ENCODE measurements around the gene RC3H1. TPM values are rescaled to one million over a fixed set of nuclear protein-coding genes. Genes with fewer than 3 reads are reported as not detected.
"Not testable (repeated sequence)": the region's sequence is repeated elsewhere in the genome, so short reads cannot be mapped to it uniquely, and the experiment has no call there.

The RC3H1 gene
- total RNA-seq, 2 experiments from 2014 or later: 37.1 to 38.0 TPM

- DNase-seq: no peak
- CTCF ChIA-PET: no interaction called here
- no peak overlapping the region for H3K4me3 Mint-ChIP-seq
- no peak overlapping the region for H3K27ac Mint-ChIP-seq
- peaks cover 2% of the 10 kb centered on the region for H3K9me3 Mint-ChIP-seq (ENCODE audit: low read depth)
- peaks cover 32% of the 10 kb centered on the region for H3K36me3 Mint-ChIP-seq
- ATAC-seq: no peak
- no peaks in the 10 kb centered on the region for H3K27me3 Mint-ChIP-seq
- peaks cover 30% of the 10 kb centered on the region for H3K4me1 Mint-ChIP-seq
These were observed 8.2 kb downstream of the RC3H1 start for GRCh38 chr1:174013864-174014418.

- Mint-ChIP-seq H3K27ac (no peak overlapping the region), H3K4me1 (peaks cover 14% of the 10 kb centered on the region), H3K36me3 (peaks cover 45% of the 10 kb centered on the region), H3K4me3 (no peak overlapping the region), H3K9me3 (ENCODE audit: low read depth) (peaks cover 2% of the 10 kb centered on the region), H3K27me3 (no peaks in the 10 kb centered on the region)
- no peak for ATAC-seq
- DNase-seq: no peak
- CTCF ChIA-PET: no interaction called here
These were observed 13.2 kb downstream of the RC3H1 start for GRCh38 chr1:174008979-174009378.

GRCh38 chr1:174008269-174008668, 13.9 kb downstream of the RC3H1 start:
- peaks cover 2% of the 10 kb centered on the region for H3K9me3 Mint-ChIP-seq (ENCODE audit: low read depth)
- H3K27ac Mint-ChIP-seq: no peak overlapping the region
- peaks cover 43% of the 10 kb centered on the region for H3K36me3 Mint-ChIP-seq
- DNase-seq (no peak), ATAC-seq (no peak)
- H3K4me1 Mint-ChIP-seq: peaks cover 15% of the 10 kb centered on the region
- H3K4me3 Mint-ChIP-seq: no peak overlapping the region
- no peaks in the 10 kb centered on the region for H3K27me3 Mint-ChIP-seq
- CTCF ChIA-PET: no interaction called here

GRCh38 chr1:174007851-174008250, 14.3 kb downstream of the RC3H1 start:
- DNase-seq: no peak

GRCh38 chr1:174005032-174005431, 17.1 kb downstream of the RC3H1 start:
- DNase-seq (no peak), ATAC-seq (no peak)
- Mint-ChIP-seq H3K27me3 (no peaks in the 10 kb centered on the region), H3K4me1 (peaks cover 15% of the 10 kb centered on the region), H3K36me3 (peaks cover 36% of the 10 kb centered on the region), H3K9me3 (ENCODE audit: low read depth) (no peaks in the 10 kb centered on the region), H3K27ac (no peak overlapping the region), H3K4me3 (no peak overlapping the region)
- CTCF ChIA-PET: no interaction called here

More at GRCh38 chr1:174007851-174008250, 14.3 kb downstream of the RC3H1 start:
- Mint-ChIP-seq H3K4me1 (peaks cover 17% of the 10 kb centered on the region), H3K36me3 (peaks cover 41% of the 10 kb centered on the region), H3K27ac (no peak overlapping the region), H3K9me3 (ENCODE audit: low read depth) (peaks cover 2% of the 10 kb centered on the region), H3K4me3 (no peak overlapping the region), H3K27me3 (no peaks in the 10 kb centered on the region)
- no peak for ATAC-seq
- CTCF ChIA-PET: no interaction called here

GRCh38 chr1:174003867-174004266, 18.3 kb downstream of the RC3H1 start:
- no peak for DNase-seq
- H3K4me3 Mint-ChIP-seq: no peak overlapping the region
- no peaks in the 10 kb centered on the region for H3K27me3 Mint-ChIP-seq
- peaks cover 31% of the 10 kb centered on the region for H3K36me3 Mint-ChIP-seq
- no peak for ATAC-seq
- CTCF ChIA-PET: no interaction called here
- no peak overlapping the region for H3K27ac Mint-ChIP-seq
- peaks cover 9% of the 10 kb centered on the region for H3K4me1 Mint-ChIP-seq
- no peaks in the 10 kb centered on the region for H3K9me3 Mint-ChIP-seq (ENCODE audit: low read depth)

- H3K4me3 Mint-ChIP-seq: no peak overlapping the region
- DNase-seq: no peak
- H3K27me3 Mint-ChIP-seq: no peaks in the 10 kb centered on the region
- peaks cover 12% of the 10 kb centered on the region for H3K4me1 Mint-ChIP-seq
- CTCF ChIA-PET: no interaction called here
- no peak for ATAC-seq
- H3K36me3 Mint-ChIP-seq: peaks cover 21% of the 10 kb centered on the region
- H3K9me3 Mint-ChIP-seq (ENCODE audit: low read depth): no peaks in the 10 kb centered on the region
- no peak overlapping the region for H3K27ac Mint-ChIP-seq
These were observed 20.6 kb downstream of the RC3H1 start for GRCh38 chr1:174001573-174001972.

- DNase-seq (no peak), ATAC-seq (no peak)
- no peak overlapping the region for H3K27ac Mint-ChIP-seq
- H3K4me1 Mint-ChIP-seq: peaks cover 17% of the 10 kb centered on the region
- H3K4me3 Mint-ChIP-seq: no peak overlapping the region
- CTCF ChIA-PET: interaction anchor here (1.4 kb wide), 1 partner anchor 153 kb away, joined by 3 read pairs; no protein-coding TSS in a partner anchor
- H3K27me3 Mint-ChIP-seq: no peaks in the 10 kb centered on the region
- peaks cover 17% of the 10 kb centered on the region for H3K36me3 Mint-ChIP-seq
- no peaks in the 10 kb centered on the region for H3K9me3 Mint-ChIP-seq (ENCODE audit: low read depth)
These were observed 21.8 kb downstream of the RC3H1 start for GRCh38 chr1:174000371-174000770.

GRCh38 chr1:173997791-173998190, 24.4 kb downstream of the RC3H1 start:
- no peaks in the 10 kb centered on the region for H3K9me3 Mint-ChIP-seq (ENCODE audit: low read depth)
- peaks cover 16% of the 10 kb centered on the region for H3K36me3 Mint-ChIP-seq
- H3K4me3 Mint-ChIP-seq: no peak overlapping the region
- no peak for ATAC-seq
- no peak overlapping the region for H3K27ac Mint-ChIP-seq
- no peaks in the 10 kb centered on the region for H3K27me3 Mint-ChIP-seq
- CTCF ChIA-PET: interaction anchor here (0.7 kb wide), 1 partner anchor 156 kb away, joined by 3 read pairs; no protein-coding TSS in a partner anchor
- peaks cover 17% of the 10 kb centered on the region for H3K4me1 Mint-ChIP-seq
- DNase-seq: no peak

GRCh38 chr1:173996995-173997394, 25.2 kb downstream of the RC3H1 start:
- DNase-seq (no peak), ATAC-seq (no peak)
- Mint-ChIP-seq H3K4me3 (no peak overlapping the region), H3K27me3 (no peaks in the 10 kb centered on the region), H3K4me1 (peaks cover 14% of the 10 kb centered on the region), H3K9me3 (ENCODE audit: low read depth) (no peaks in the 10 kb centered on the region), H3K36me3 (peaks cover 19% of the 10 kb centered on the region), H3K27ac (no peak overlapping the region)
- CTCF ChIA-PET: interaction anchor here (0.7 kb wide), 1 partner anchor 156 kb away, joined by 3 read pairs; no protein-coding TSS in a partner anchor

- no peak for ATAC-seq
- Mint-ChIP-seq H3K36me3 (peaks cover 30% of the 10 kb centered on the region), H3K4me1 (peaks cover 14% of the 10 kb centered on the region), H3K9me3 (ENCODE audit: low read depth) (no peaks in the 10 kb centered on the region), H3K27ac (no peak overlapping the region), H3K4me3 (no peak overlapping the region), H3K27me3 (no peaks in the 10 kb centered on the region)
- no peak for DNase-seq
- CTCF ChIA-PET: no interaction called here
These were observed 26.7 kb downstream of the RC3H1 start for GRCh38 chr1:173995475-173995874.

GRCh38 chr1:173993948-173994347, 28.2 kb downstream of the RC3H1 start:
- H3K36me3 Mint-ChIP-seq: peaks cover 33% of the 10 kb centered on the region
- not testable (repeated sequence) for H3K4me3 Mint-ChIP-seq
- CTCF ChIA-PET: interaction anchor here (1.1 kb wide), 1 partner anchor 19 kb away, joined by 3 read pairs; no protein-coding TSS in a partner anchor

GRCh38 chr1:173988068-173988467, 34.1 kb downstream of the RC3H1 start:
- CTCF ChIA-PET: no interaction called here
- H3K36me3 Mint-ChIP-seq: peaks cover 43% of the 10 kb centered on the region
- H3K9me3 Mint-ChIP-seq (ENCODE audit: low read depth): no peaks in the 10 kb centered on the region
- H3K4me1 Mint-ChIP-seq: no peaks in the 10 kb centered on the region
- no peak overlapping the region for H3K27ac Mint-ChIP-seq
- H3K4me3 Mint-ChIP-seq: no peak overlapping the region
- ATAC-seq (no peak), DNase-seq (no peak)
- H3K27me3 Mint-ChIP-seq: no peaks in the 10 kb centered on the region

More at GRCh38 chr1:173993948-173994347, 28.2 kb downstream of the RC3H1 start:
- not testable (repeated sequence) for ATAC-seq; H3K27ac Mint-ChIP-seq; H3K9me3 Mint-ChIP-seq (ENCODE audit: low read depth); DNase-seq; H3K27me3 Mint-ChIP-seq
- peaks cover 14% of the 10 kb centered on the region for H3K4me1 Mint-ChIP-seq

GRCh38 chr1:173986951-173987350, 35.2 kb downstream of the RC3H1 start:
- Mint-ChIP-seq H3K9me3 (ENCODE audit: low read depth) (no peaks in the 10 kb centered on the region), H3K4me1 (no peaks in the 10 kb centered on the region), H3K27me3 (no peaks in the 10 kb centered on the region), H3K36me3 (peaks cover 38% of the 10 kb centered on the region), H3K27ac (no peak overlapping the region), H3K4me3 (no peak overlapping the region)
- ATAC-seq: no peak
- CTCF ChIA-PET: interaction anchor here (1.2 kb wide), 1 partner anchor 12 kb away, joined by 3 read pairs; no protein-coding TSS in a partner anchor
- DNase-seq: no peak
